ENCODE measurements around the gene DCBLD1. TPM values are rescaled to one million over a fixed set of nuclear protein-coding genes. Genes with fewer than 3 reads are reported as not detected.

The DCBLD1 gene
- total and polyA plus RNA-seq, 2 of the 13 experiments (the other 11 are each of a cell fraction or from before 2014, with no cell fraction given), result 23.2 to 41.5 TPM

- TF ChIP-seq ZHX1 (CRISPR knock-in tag; IDR thresholded peaks at IDR 0.05; ENCODE audit: low read depth), result no peak
- TF ChIP-seq ZNF337 (CRISPR knock-in tag; IDR thresholded peaks at IDR 0.05; ENCODE audit: borderline replicate concordance, low read depth), result no peak
- TF ChIP-seq ZNF607 (CRISPR knock-in tag; IDR thresholded peaks at IDR 0.05; ENCODE audit: borderline replicate concordance), result no peak
- peak; percentile 62; the same call in 1 of the 2 replicates for TF ChIP-seq ZC3H4 (CRISPR knock-in tag; IDR thresholded peaks at IDR 0.05; ENCODE audit: borderline replicate concordance)
- no peak; the same call in 1 of the 2 replicates for TF ChIP-seq ZNF780A (CRISPR knock-in tag; IDR thresholded peaks at IDR 0.05)
- TF ChIP-seq SNAPC4 (CRISPR knock-in tag; IDR thresholded peaks at IDR 0.05), result 0 out of 2 replicates have a peak, but pooled peaks have one; percentile 40
- no peak for TF ChIP-seq CEBPB (IDR thresholded peaks at IDR 0.05; ENCODE audit: borderline replicate concordance, low read depth, low read length)
- TF ChIP-seq IKZF1 (IDR thresholded peaks at IDR 0.05), result no peak
- no peak for TF ChIP-seq SALL2 (CRISPR knock-in tag; IDR thresholded peaks at IDR 0.05)
- TF ChIP-seq KLF9 (CRISPR knock-in tag; IDR thresholded peaks at IDR 0.05; ENCODE audit: low read depth), result peak; percentile 21; the same call in 1 of the 2 replicates
- no peak for TF ChIP-seq HHEX (CRISPR knock-in tag; IDR thresholded peaks at IDR 0.05)
- TF ChIP-seq MBNL3 (CRISPR knock-in tag; conservative IDR thresholded peaks at IDR 0.05), result no peak
- TF ChIP-seq TFDP1 (CRISPR knock-in tag; IDR thresholded peaks at IDR 0.05; ENCODE audit: borderline replicate concordance), result peak; percentile 96
- TF ChIP-seq FOXA3 (CRISPR knock-in tag; IDR thresholded peaks at IDR 0.05), result peak; percentile 83
- TF ChIP-seq ZFP37 (CRISPR knock-in tag; IDR thresholded peaks at IDR 0.05; ENCODE audit: borderline replicate concordance), result peak; percentile 76; the same call in 1 of the 2 replicates
- TF ChIP-seq LBX2 (CRISPR knock-in tag; IDR thresholded peaks at IDR 0.05; ENCODE audit: borderline replicate concordance), result no peak
- no peak for TF ChIP-seq ATF1 (CRISPR knock-in tag; IDR thresholded peaks at IDR 0.05)
- no peak for TF ChIP-seq ZBTB34 (CRISPR knock-in tag; IDR thresholded peaks at IDR 0.05)
- TF ChIP-seq ZNF446 (CRISPR knock-in tag; IDR thresholded peaks at IDR 0.05), result no peak
These were observed 1.1 kb upstream of the DCBLD1 start (continued) for GRCh38 chr6:117481278-117481925.
